Heart left ventricle (tissue), 16 donors: ENCODE results near the gene DKKL1. TPM values are rescaled to one million over a fixed set of nuclear protein-coding genes. Genes with fewer than 3 reads are reported as not detected.
A peak's percentile ranks its signal among the peaks of the same experiment; 100 is the strongest.

ENCODE experiments used
- ATAC-seq, 4 donors: fragments of 200-7000 bp; cut with Tn5 transposase; one replicate each; pipeline ENCODE4 v1.9.1; 2020 to 2022; ENCODE audit warnings: moderate library complexity in 4 of 4, mild to moderate bottlenecking in 3 of 4, moderate number of reproducible peaks in 1 of 4
- DNase-seq, 5 donors: peaks; one replicate each; pipeline ENCODE4 v3.0.0-alpha.2; 2020
- H3K27ac ChIP-seq, 12 donors: fragments of 200-600 bp; sonication (generic) in 4 of 12; one replicate each; pipeline versions ENCODE4 v1.5.0 to v1.8.0; 2016 to 2022; ENCODE audit warnings: mild to moderate bottlenecking in 2 of 12
- H3K27me3 ChIP-seq, 9 donors: fragments of 200-600 bp; sonication (generic) in 2 of 9; one replicate each; pipeline versions ENCODE4 v1.5.1 to v1.8.0; 2016 to 2022; ENCODE audit warnings: mild to moderate bottlenecking in 3 of 9
- H3K36me3 ChIP-seq, 9 donors: fragments of 200-600 bp; sonication (generic) in 2 of 9; one replicate each; pipeline versions ENCODE4 v1.5.0 to v1.8.0; 2018 to 2022; ENCODE audit warnings: mild to moderate bottlenecking in 2 of 9
- H3K4me1 ChIP-seq, 12 donors: fragments of 200-600 bp; sonication (generic) in 4 of 12; one replicate each; pipeline versions ENCODE4 v1.5.0 to v1.8.0; 2016 to 2022; ENCODE audit warnings: mild to moderate bottlenecking in 3 of 12
- H3K4me3 ChIP-seq, 12 donors: fragments of 200-600 bp; sonication (generic) in 4 of 12; one replicate each; pipeline versions ENCODE4 v1.5.0 to v1.8.0; 2017 to 2022; ENCODE audit warnings: mild to moderate bottlenecking in 9 of 12, moderate library complexity in 4 of 12
- H3K9me3 ChIP-seq, 12 donors: fragments of 200-600 bp; sonication (generic) in 4 of 12; one replicate each; pipeline versions ENCODE4 v1.5.0 to v1.8.0; 2016 to 2022; ENCODE audit warnings: mild to moderate bottlenecking in 1 of 12
- POLR2A ChIP-seq, 2 donors: fragments of 450-650 bp; IDR thresholded peaks; one replicate each; pipeline ENCODE4 v1.6.1; 2017; ENCODE audit warnings: antibody characterized with exemption in 2 of 2, mild to moderate bottlenecking in 2 of 2, moderate library complexity in 2 of 2
- WGBS, 4 donors: extraction: QIAGEN DNeasy Blood & Tissue Kit in 2 of 4; methylation state at CpG; one replicate each; pipeline versions ENCODE4 v1.1.5 to v1.1.7; 2013 to 2018; 5-methylcytosine and 5-hydroxymethylcytosine counted together
- intact Hi-C, 10 donors: fragments of 100-400 bp; cut with DNase I; formaldehyde crosslinking; loops; one replicate each; pipeline versions ENCODE4 v1.11.1 to v1.14.2; 2022
- polyA plus RNA-seq, 2 donors: library from polyadenylated mRNA; stranded (reverse); fragments of 200-250 nt; gene quantifications; one replicate each; pipeline ENCODE4 v1.2.3, GENCODE V29; 2013
- total RNA-seq, 9 donors: library from RNA; depleted of rRNA in 2 of 9; stranded (reverse); fragments of >200 nt in 2 of 9; fragmentation: NEBNext Ultra II Directional in 3 of 9; extraction: Animal tissue kit (Norgen Biotek cat#: 25700) in 3 of 9; gene quantifications; one replicate each; pipeline versions ENCODE4 v1.1.0 to v1.2.4, GENCODE V29; 2016 to 2023
- TF ChIP-seq, protein P1 (sequence below), 12 donors: fragments of 200-600 bp; sonication (generic) in 4 of 12; IDR thresholded peaks; one replicate each; pipeline versions ENCODE4 v1.5.0 to v1.8.0; 2018 to 2022; ENCODE audit warnings: antibody characterized with exemption in 12 of 12, mild to moderate bottlenecking in 5 of 12
- donor health status: ischemic (EF 13 %, LVEDD 7.1; RV severe dilation, severe dysfunction).
- donor health status: healthy with polysubstance abuse.
- donor health status: DM: no; HTN: yes; CAD: no.
- donor health status: DM: no; HTN: no; CAD: no.
- donor health status: ischemic (EF 25% LVEDD 6.9; RV normal size, moderate dysfunction).
- donor health status: ischemic (EF 25% LVEDD 5.7; RV mildly dilated, moderate dysfunction).
- donor health status: healthy.
- donor health status: DM: yes; HTN: yes; CAD: no.
- donor health status: ischemic (EF 35%, LVEDD 5.7; RV mildly dilated, moderate dysfunction).
- donor health status: nonischemic (EF 11% LVEDD 7.7; RV severe dilation, severe dysfunction).
- donor health status: DM: yes; HTN: yes; CAD: no.
- donor health status: PGD.
- donor health status: ischemic (EF 29% LVEDD 5.4; RV normal size, mild dysfunction).
- donor health status: nonischemic (EF 23%, LVEDD 6.1; RV moderate dilation, normal function).

Gene DKKL1
- total and polyA plus RNA-seq, 11 donors, result 0.24 to 0.51 TPM; not detected in 9

DNA sequence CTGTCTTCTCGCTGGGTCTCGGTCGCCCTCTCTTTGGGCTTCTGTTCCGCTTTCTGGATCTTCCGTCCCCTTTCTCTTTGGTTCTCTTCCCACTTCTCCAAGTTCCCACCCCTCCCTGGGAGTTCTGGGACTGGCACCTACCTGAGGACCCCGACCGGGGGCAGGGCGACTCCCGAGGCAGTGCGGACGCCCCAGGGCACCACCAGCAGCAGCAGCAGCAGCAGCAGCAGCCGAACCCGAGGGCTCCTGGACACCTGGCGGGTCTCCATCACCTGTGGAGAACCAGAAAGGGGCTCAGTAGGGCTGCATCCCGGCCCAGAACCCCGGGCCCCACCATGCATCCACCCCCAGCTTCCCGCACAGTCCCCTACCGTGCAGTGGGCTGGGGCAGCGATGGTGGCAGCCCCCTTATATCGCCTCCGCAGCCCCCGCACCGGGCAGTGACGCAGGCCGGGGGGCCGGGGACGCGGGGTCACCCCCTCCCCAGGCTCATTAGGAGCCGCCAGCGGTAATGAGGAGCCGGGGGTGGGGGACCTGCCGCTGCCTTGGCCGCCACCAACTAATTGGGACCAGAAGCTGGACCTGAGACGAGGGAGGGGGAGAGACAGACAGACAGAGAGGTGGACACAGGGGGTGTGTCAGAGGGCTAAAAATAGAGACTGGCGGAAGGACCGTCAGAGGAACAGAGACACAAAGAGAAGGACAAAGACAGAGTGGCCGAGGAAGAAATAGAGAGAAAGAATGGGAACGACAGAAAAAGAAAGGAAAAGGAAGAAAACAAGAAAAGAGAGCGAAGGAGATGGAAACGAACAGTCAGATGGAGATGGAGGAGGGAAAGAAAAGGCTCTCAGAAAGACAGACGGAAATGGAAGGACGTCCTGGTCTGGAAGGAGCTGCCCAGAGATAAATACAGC lies 59.7 kb downstream of the DKKL1 start, which contains the start of gene PTH2:
TSS of gene PTH2 (minus strand) at position 371 of the 914 bp plus-strand sequence. CDS start at position 269, 102 bp downstream.
- 5 to 11% (median 6%) methylated on average over 32 to 42 of the region's 42 CpGs for WGBS, 4 donors
- intact Hi-C loops, result no loop called here
- H3K27me3 ChIP-seq, result peaks cover 55 to 100% (median 84%) of the 10 kb centered on the region in 9 donors
- TF ChIP-seq POLR2A (IDR thresholded peaks at IDR 0.05), result no peak
- TF ChIP-seq, protein P1, sequence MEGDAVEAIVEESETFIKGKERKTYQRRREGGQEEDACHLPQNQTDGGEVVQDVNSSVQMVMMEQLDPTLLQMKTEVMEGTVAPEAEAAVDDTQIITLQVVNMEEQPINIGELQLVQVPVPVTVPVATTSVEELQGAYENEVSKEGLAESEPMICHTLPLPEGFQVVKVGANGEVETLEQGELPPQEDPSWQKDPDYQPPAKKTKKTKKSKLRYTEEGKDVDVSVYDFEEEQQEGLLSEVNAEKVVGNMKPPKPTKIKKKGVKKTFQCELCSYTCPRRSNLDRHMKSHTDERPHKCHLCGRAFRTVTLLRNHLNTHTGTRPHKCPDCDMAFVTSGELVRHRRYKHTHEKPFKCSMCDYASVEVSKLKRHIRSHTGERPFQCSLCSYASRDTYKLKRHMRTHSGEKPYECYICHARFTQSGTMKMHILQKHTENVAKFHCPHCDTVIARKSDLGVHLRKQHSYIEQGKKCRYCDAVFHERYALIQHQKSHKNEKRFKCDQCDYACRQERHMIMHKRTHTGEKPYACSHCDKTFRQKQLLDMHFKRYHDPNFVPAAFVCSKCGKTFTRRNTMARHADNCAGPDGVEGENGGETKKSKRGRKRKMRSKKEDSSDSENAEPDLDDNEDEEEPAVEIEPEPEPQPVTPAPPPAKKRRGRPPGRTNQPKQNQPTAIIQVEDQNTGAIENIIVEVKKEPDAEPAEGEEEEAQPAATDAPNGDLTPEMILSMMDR (IDR thresholded peaks at IDR 0.05), result no peak
- DNase-seq, result no peak
- H3K9me3 ChIP-seq, result no peaks in the 10 kb centered on the region
- H3K36me3 ChIP-seq, result no peaks in the 10 kb centered on the region
- H3K4me3 ChIP-seq, result peak within 1 kb of the TSS; percentile 1 to 46 (median 28)
- H3K4me1 ChIP-seq, result peaks cover 0 to 50% (median 32%) of the 10 kb centered on the region in 12 donors
- peak in 1 of 4 donors; percentile 30 for ATAC-seq
- no peak within 1 kb of the TSS for H3K27ac ChIP-seq

DNA sequence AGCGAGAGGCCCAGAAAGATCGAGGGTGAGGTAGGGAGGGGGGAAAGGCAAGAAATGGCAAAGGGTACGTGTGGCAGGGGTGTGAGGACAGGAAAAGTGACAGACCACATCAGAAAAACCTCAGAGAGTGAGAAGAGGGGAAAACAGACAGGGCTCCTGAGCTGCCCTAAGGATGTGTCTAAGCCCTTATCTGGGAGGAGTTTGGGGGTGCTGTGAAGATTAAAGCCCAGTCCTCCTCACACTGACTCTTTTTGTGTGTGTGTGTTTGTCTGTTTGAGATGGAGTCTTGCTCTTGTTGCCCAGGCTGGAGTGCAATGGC lies 60.3 kb downstream of the DKKL1 start:
- DNase-seq, result no peak
- peaks cover 55 to 100% (median 84%) of the 10 kb centered on the region in 9 donors for H3K27me3 ChIP-seq
- no peaks in the 10 kb centered on the region for H3K36me3 ChIP-seq
- ATAC-seq, result no peak
- no peak for TF ChIP-seq POLR2A (IDR thresholded peaks at IDR 0.05)
- TF ChIP-seq, protein P1 (IDR thresholded peaks at IDR 0.05), result no peak
- intact Hi-C loops, result no loop called here
- H3K9me3 ChIP-seq, result no peaks in the 10 kb centered on the region
- no peak overlapping the region for H3K4me3 ChIP-seq
- H3K4me1 ChIP-seq, result peaks cover 0 to 55% (median 32%) of the 10 kb centered on the region in 12 donors
- WGBS, 4 donors, result 11 to 22% (median 14%) methylated on average over 3 of the region's 3 CpGs
- no peak overlapping the region for H3K27ac ChIP-seq

Other genes with a start within 250 kb of the DKKL1 start
- gene LIN7B, start 249.5 kb upstream of the DKKL1 start, total RNA-seq, result 10 to 100 TPM; 13.4 to 55.8 (median 22.6) TPM
- 10 to 100 TPM; 12.6 to 40.5 TPM for gene LIN7B, start 249.5 kb upstream of the DKKL1 start, polyA plus RNA-seq
- gene C19orf73, start 244.7 kb upstream of the DKKL1 start, total RNA-seq, result 1 to 10 TPM in 6 of 9 donors, under 1 TPM in 3; 0.69 to 3.1 (median 1.3) TPM
- gene C19orf73, start 244.7 kb upstream of the DKKL1 start, polyA plus RNA-seq, result 1 to 10 TPM; 1.4 to 3.8 TPM
- gene PPFIA3, start 244.3 kb upstream of the DKKL1 start, total RNA-seq, result 1 to 10 TPM; 2.7 to 7.7 (median 5.1) TPM
- gene PPFIA3, start 244.3 kb upstream of the DKKL1 start, polyA plus RNA-seq, result 10 to 100 TPM in 1 of 2 donors, 1 to 10 TPM in 1; 7.4 to 12.8 TPM
- 1,000 to 10,000 TPM in 4 of 9 donors, 100 to 1,000 TPM in 5; 544 to 1,953 (median 875) TPM for gene HRC, start 208.5 kb upstream of the DKKL1 start, total RNA-seq
- gene HRC, start 208.5 kb upstream of the DKKL1 start, polyA plus RNA-seq, result 100 to 1,000 TPM; 267 to 867 TPM
- gene TRPM4, start 206.1 kb upstream of the DKKL1 start, total RNA-seq, result 10 to 100 TPM; 19.3 to 34.5 (median 25.8) TPM
- 10 to 100 TPM; 16.8 to 45.3 TPM for gene TRPM4, start 206.1 kb upstream of the DKKL1 start, polyA plus RNA-seq
- 1 to 10 TPM in 1 of 9 donors, under 1 TPM in 8; 0.27 to 1.3 (median 0.40) TPM for gene SLC6A16, start 38.7 kb upstream of the DKKL1 start, total RNA-seq
- gene SLC6A16, start 38.7 kb upstream of the DKKL1 start, polyA plus RNA-seq, result under 1 TPM; 0.33 to 0.53 TPM
- 10 to 100 TPM in 2 of 9 donors, 1 to 10 TPM in 7; 1.4 to 45.2 (median 4.2) TPM for gene CD37, start 28.5 kb upstream of the DKKL1 start, total RNA-seq
- gene CD37, start 28.5 kb upstream of the DKKL1 start, polyA plus RNA-seq, result 1 to 10 TPM; 3.3 to 3.9 TPM
- 10 to 100 TPM; 31.1 to 77.2 (median 54.3) TPM for gene TEAD2, start 1.5 kb upstream of the DKKL1 start, total RNA-seq
- gene TEAD2, start 1.5 kb upstream of the DKKL1 start, polyA plus RNA-seq, result 10 to 100 TPM; 44.9 to 52.2 TPM
- not detected for gene KASH5, start 24.4 kb downstream of the DKKL1 start, total RNA-seq
- not detected for gene KASH5, start 24.4 kb downstream of the DKKL1 start, polyA plus RNA-seq
- not detected for gene PTH2, start 59.6 kb downstream of the DKKL1 start, total RNA-seq
- gene PTH2, start 59.6 kb downstream of the DKKL1 start, polyA plus RNA-seq, result not detected
- gene GFY, start 61.5 kb downstream of the DKKL1 start, total RNA-seq, result not detected
- gene GFY, start 61.5 kb downstream of the DKKL1 start, polyA plus RNA-seq, result under 1 TPM in 1 of 2 donors, not detected in 1; 0.12 TPM
- 1 to 10 TPM in 4 of 9 donors, under 1 TPM in 5; 0.46 to 1.6 (median 0.89) TPM for gene SLC17A7, start 77.7 kb downstream of the DKKL1 start, total RNA-seq
- 1 to 10 TPM in 1 of 2 donors, under 1 TPM in 1; 0.64 to 1.1 TPM for gene SLC17A7, start 77.7 kb downstream of the DKKL1 start, polyA plus RNA-seq
- 10 to 100 TPM; 16.3 to 49.9 (median 31.1) TPM for gene PIH1D1, start 87.9 kb downstream of the DKKL1 start, total RNA-seq
- 10 to 100 TPM; 22.6 to 57.6 TPM for gene PIH1D1, start 87.9 kb downstream of the DKKL1 start, polyA plus RNA-seq
- 10 to 100 TPM in 2 of 9 donors, 1 to 10 TPM in 7; 3.4 to 18.6 (median 8.5) TPM for gene ALDH16A1, start 89.3 kb downstream of the DKKL1 start, total RNA-seq
- 10 to 100 TPM in 1 of 2 donors, 1 to 10 TPM in 1; 7.3 to 11.7 TPM for gene ALDH16A1, start 89.3 kb downstream of the DKKL1 start, polyA plus RNA-seq
- gene FLT3LG, start 110.3 kb downstream of the DKKL1 start, total RNA-seq, result 10 to 100 TPM in 1 of 9 donors, 1 to 10 TPM in 8; 1.7 to 13.4 (median 2.4) TPM
- gene FLT3LG, start 110.3 kb downstream of the DKKL1 start, polyA plus RNA-seq, result 1 to 10 TPM; 2.9 to 5.5 TPM
- 1,000 to 10,000 TPM in 8 of 9 donors, 100 to 1,000 TPM in 1; 876 to 1,739 (median 1,261) TPM for gene RPL13A, start 123.7 kb downstream of the DKKL1 start, total RNA-seq
- gene RPL13A, start 123.7 kb downstream of the DKKL1 start, polyA plus RNA-seq, result 1,000 to 10,000 TPM; 1,194 to 2,850 TPM
- 1,000 to 10,000 TPM in 5 of 9 donors, 100 to 1,000 TPM in 4; 778 to 1,895 (median 1,011) TPM for gene RPS11, start 132.6 kb downstream of the DKKL1 start, total RNA-seq
- gene RPS11, start 132.6 kb downstream of the DKKL1 start, polyA plus RNA-seq, result 1,000 to 10,000 TPM; 2,258 to 2,723 TPM
- gene FCGRT, start 148.8 kb downstream of the DKKL1 start, total RNA-seq, result 100 to 1,000 TPM in 2 of 9 donors, 10 to 100 TPM in 7; 57.3 to 317 (median 69.2) TPM
- gene FCGRT, start 148.8 kb downstream of the DKKL1 start, polyA plus RNA-seq, result 10 to 100 TPM; 46.7 to 54.6 TPM
- gene RCN3, start 164.1 kb downstream of the DKKL1 start, total RNA-seq, result 10 to 100 TPM in 4 of 9 donors, 1 to 10 TPM in 5; 3.8 to 50.8 (median 9.6) TPM
- 10 to 100 TPM; 16.3 to 16.8 TPM for gene RCN3, start 164.1 kb downstream of the DKKL1 start, polyA plus RNA-seq
- 10 to 100 TPM; 37.3 to 67.2 (median 46.3) TPM for gene NOSIP, start 216.7 kb downstream of the DKKL1 start, total RNA-seq
- gene NOSIP, start 216.7 kb downstream of the DKKL1 start, polyA plus RNA-seq, result 10 to 100 TPM; 65.5 to 91.3 TPM
- gene PRRG2, start 217.4 kb downstream of the DKKL1 start, total RNA-seq, result 1 to 10 TPM in 4 of 9 donors, under 1 TPM in 4, not detected in 1; 0.27 to 1.5 (median 0.88) TPM
- gene PRRG2, start 217.4 kb downstream of the DKKL1 start, polyA plus RNA-seq, result 1 to 10 TPM in 1 of 2 donors, under 1 TPM in 1; 0.53 to 3.2 TPM
- 10 to 100 TPM; 10.9 to 20.0 (median 15.5) TPM for gene PRR12, start 227.3 kb downstream of the DKKL1 start, total RNA-seq
- 10 to 100 TPM in 1 of 2 donors, 1 to 10 TPM in 1; 8.0 to 13.6 TPM for gene PRR12, start 227.3 kb downstream of the DKKL1 start, polyA plus RNA-seq